ENCODE measurements around the gene PTPRD. TPM values are rescaled to one million over a fixed set of nuclear protein-coding genes. Genes with fewer than 3 reads are reported as not detected.

The PTPRD gene
- total RNA-seq, 1 experiment from 2014 or later, result not detected

- POLR2A ChIA-PET (ENCODE audit: low non-redundant PET), result no interaction called here
- Histone ChIP-seq H3K9me3 (ENCODE audit: low read depth, low read length, poor library complexity, severe bottlenecking) (no peaks in the 10 kb centered on the region), H3K36me3 (ENCODE audit: insufficient read depth, low read length, poor library complexity, severe bottlenecking) (no peaks in the 10 kb centered on the region), H3K27ac (ENCODE audit: low read depth, low read length, poor library complexity, severe bottlenecking) (no peak overlapping the region), H3K4me1 (ENCODE audit: insufficient read depth, low read length, poor library complexity, severe bottlenecking) (no peaks in the 10 kb centered on the region), H3K4me3 (ENCODE audit: low read depth, low read length, poor library complexity, severe bottlenecking) (no peak overlapping the region), H3K27me3 (replicated peaks; ENCODE audit: insufficient read depth, low read depth, low read length, poor library complexity) (no peaks in the 10 kb centered on the region)
- CTCF ChIA-PET, result no interaction called here
- no peak for DNase-seq (ENCODE audit: low spot score)
- BruUV-seq (replicated peaks), result no TSS peak
- TF ChIP-seq CTCF (conservative IDR thresholded peaks at IDR 0.05; ENCODE audit: low read depth, low read length) (no peak), EZH2 (IDR thresholded peaks at IDR 0.05; ENCODE audit: borderline replicate concordance, low read depth, low read length, poor library complexity, severe bottlenecking) (no peak)
- intact Hi-C loops (cut with micrococcal nuclease; ENCODE audit: unreplicated experiment), result no loop called here
Measured at GRCh38 chr9:9783211-9783610, 829.6 kb downstream of the PTPRD start.

GRCh38 chr9:9778293-9778692 is 834.5 kb downstream of the PTPRD start:
- POLR2A ChIA-PET (ENCODE audit: low non-redundant PET), result no interaction called here
- CTCF ChIA-PET, result no interaction called here
- BruUV-seq (replicated peaks), result no TSS peak

GRCh38 chr9:9774471-9774870 is 838.3 kb downstream of the PTPRD start:
- Histone ChIP-seq H3K9me3 (ENCODE audit: low read depth, low read length, poor library complexity, severe bottlenecking) (no peaks in the 10 kb centered on the region), H3K27ac (ENCODE audit: low read depth, low read length, poor library complexity, severe bottlenecking) (no peak overlapping the region), H3K36me3 (ENCODE audit: insufficient read depth, low read length, poor library complexity, severe bottlenecking) (no peaks in the 10 kb centered on the region), H3K4me3 (ENCODE audit: low read depth, low read length, poor library complexity, severe bottlenecking) (no peak overlapping the region), H3K4me1 (ENCODE audit: insufficient read depth, low read length, poor library complexity, severe bottlenecking) (no peaks in the 10 kb centered on the region), H3K27me3 (replicated peaks; ENCODE audit: insufficient read depth, low read depth, low read length, poor library complexity) (no peaks in the 10 kb centered on the region)
- no peak for DNase-seq (ENCODE audit: low spot score)
- ChIA-PET CTCF (no interaction called here), POLR2A (ENCODE audit: low non-redundant PET) (no interaction called here)
- intact Hi-C loops (cut with micrococcal nuclease; ENCODE audit: unreplicated experiment), result no loop called here
- TF ChIP-seq EZH2 (IDR thresholded peaks at IDR 0.05; ENCODE audit: borderline replicate concordance, low read depth, low read length, poor library complexity, severe bottlenecking) (no peak), CTCF (conservative IDR thresholded peaks at IDR 0.05; ENCODE audit: low read depth, low read length) (no peak)
- no TSS peak for BruUV-seq (replicated peaks)

More at GRCh38 chr9:9778293-9778692, 834.5 kb downstream of the PTPRD start:
- H3K4me3 ChIP-seq (ENCODE audit: low read depth, low read length, poor library complexity, severe bottlenecking), result no peak overlapping the region
- no peaks in the 10 kb centered on the region for H3K27me3 ChIP-seq (replicated peaks; ENCODE audit: insufficient read depth, low read depth, low read length, poor library complexity)
- no peaks in the 10 kb centered on the region for H3K4me1 ChIP-seq (ENCODE audit: insufficient read depth, low read length, poor library complexity, severe bottlenecking)
- no peak for DNase-seq (ENCODE audit: low spot score)
- no peak overlapping the region for H3K27ac ChIP-seq (ENCODE audit: low read depth, low read length, poor library complexity, severe bottlenecking)
- intact Hi-C loops (cut with micrococcal nuclease; ENCODE audit: unreplicated experiment), result no loop called here
- no peaks in the 10 kb centered on the region for H3K36me3 ChIP-seq (ENCODE audit: insufficient read depth, low read length, poor library complexity, severe bottlenecking)
- no peaks in the 10 kb centered on the region for H3K9me3 ChIP-seq (ENCODE audit: low read depth, low read length, poor library complexity, severe bottlenecking)
- TF ChIP-seq CTCF (conservative IDR thresholded peaks at IDR 0.05; ENCODE audit: low read depth, low read length) (no peak), EZH2 (IDR thresholded peaks at IDR 0.05; ENCODE audit: borderline replicate concordance, low read depth, low read length, poor library complexity, severe bottlenecking) (no peak)
